AG10803 (cell line): ENCODE measurements around the gene TMEM167B.

Source experiments
- DNase-seq: peaks from one replicate; pipeline ENCODE4 v3.0.0; 2010; ENCODE audit warnings: low read depth
- H3K4me3 ChIP-seq: 2 replicates; pipeline ENCODE4 v1.5.1; 2011; ENCODE audit warnings: mild to moderate bottlenecking, low read length, control low read depth
- CTCF ChIP-seq: conservative IDR thresholded peaks from 2 replicates; pipeline ENCODE4 v1.5.1; 2011; ENCODE audit warnings: mild to moderate bottlenecking, low read length, control low read depth, inconsistent platforms

Gene TMEM167B

GRCh38 chr1:109105881-109106280 is 15.3 kb downstream of the TMEM167B start:
- no peak for TF ChIP-seq CTCF
- no peak overlapping the region for H3K4me3 ChIP-seq
- no peak for DNase-seq

GRCh38 chr1:109107785-109108184 is 17.2 kb downstream of the TMEM167B start:
- DNase-seq: no peak
- no peak overlapping the region for H3K4me3 ChIP-seq
- no peak for TF ChIP-seq CTCF

GRCh38 chr1:109109906-109110305 is 19.3 kb downstream of the TMEM167B start:
- H3K4me3 ChIP-seq: no peak overlapping the region
- DNase-seq: no peak
- no peak for TF ChIP-seq CTCF

GRCh38 chr1:109111386-109112055 is 21.0 kb downstream of the TMEM167B start:
- TF ChIP-seq CTCF: no peak
- peak; percentile 16 for DNase-seq
- no peak overlapping the region for H3K4me3 ChIP-seq

- H3K4me3 ChIP-seq: peak overlapping the region; percentile 6
- TF ChIP-seq CTCF: peak; percentile 62
- DNase-seq: peak; percentile 61
Measured at GRCh38 chr1:109112056-109112651, 21.6 kb downstream of the TMEM167B start.

GRCh38 chr1:109112652-109113285 is 22.2 kb downstream of the TMEM167B start:
- peak; percentile 91 for TF ChIP-seq CTCF
- DNase-seq: peak; percentile 84
- H3K4me3 ChIP-seq: peak overlapping the region; percentile 6
